Measurements from ENCODE around the gene RALGDS.

The RALGDS gene

DNA sequence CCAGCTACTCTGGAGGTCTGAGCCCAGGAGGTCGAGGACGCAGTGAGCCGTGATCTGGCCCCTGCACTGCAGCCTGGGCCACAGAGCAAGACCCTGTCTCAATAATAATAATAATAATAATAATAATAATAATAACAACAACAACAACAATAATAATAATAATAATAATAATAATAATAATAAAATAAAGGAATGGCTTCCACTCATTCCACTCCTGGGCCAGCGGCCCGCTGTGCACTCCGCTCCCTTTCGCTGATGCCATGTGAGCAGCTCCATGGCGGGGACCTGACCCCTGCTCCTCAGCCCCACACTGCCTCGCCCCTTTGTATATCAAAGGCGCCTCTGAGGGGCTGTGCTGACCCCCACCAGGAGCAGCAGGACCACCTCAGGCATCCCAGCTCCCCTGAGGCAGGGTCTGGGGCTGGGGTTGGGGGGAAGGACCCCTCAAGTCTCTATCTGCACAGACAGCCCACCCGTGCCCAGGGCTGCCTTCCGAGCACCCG lies 22.6 kb upstream of the RALGDS start:
- Mint-ChIP-seq H3K9me3 (no peaks in the 10 kb centered on the region), H3K4me1 (peaks cover 62% of the 10 kb centered on the region), H3K27ac (peak overlapping the region; percentile 56), H3K27me3 (no peaks in the 10 kb centered on the region), H3K4me3 (peak overlapping the region; percentile 74), H3K36me3 (no peaks in the 10 kb centered on the region)

DNA sequence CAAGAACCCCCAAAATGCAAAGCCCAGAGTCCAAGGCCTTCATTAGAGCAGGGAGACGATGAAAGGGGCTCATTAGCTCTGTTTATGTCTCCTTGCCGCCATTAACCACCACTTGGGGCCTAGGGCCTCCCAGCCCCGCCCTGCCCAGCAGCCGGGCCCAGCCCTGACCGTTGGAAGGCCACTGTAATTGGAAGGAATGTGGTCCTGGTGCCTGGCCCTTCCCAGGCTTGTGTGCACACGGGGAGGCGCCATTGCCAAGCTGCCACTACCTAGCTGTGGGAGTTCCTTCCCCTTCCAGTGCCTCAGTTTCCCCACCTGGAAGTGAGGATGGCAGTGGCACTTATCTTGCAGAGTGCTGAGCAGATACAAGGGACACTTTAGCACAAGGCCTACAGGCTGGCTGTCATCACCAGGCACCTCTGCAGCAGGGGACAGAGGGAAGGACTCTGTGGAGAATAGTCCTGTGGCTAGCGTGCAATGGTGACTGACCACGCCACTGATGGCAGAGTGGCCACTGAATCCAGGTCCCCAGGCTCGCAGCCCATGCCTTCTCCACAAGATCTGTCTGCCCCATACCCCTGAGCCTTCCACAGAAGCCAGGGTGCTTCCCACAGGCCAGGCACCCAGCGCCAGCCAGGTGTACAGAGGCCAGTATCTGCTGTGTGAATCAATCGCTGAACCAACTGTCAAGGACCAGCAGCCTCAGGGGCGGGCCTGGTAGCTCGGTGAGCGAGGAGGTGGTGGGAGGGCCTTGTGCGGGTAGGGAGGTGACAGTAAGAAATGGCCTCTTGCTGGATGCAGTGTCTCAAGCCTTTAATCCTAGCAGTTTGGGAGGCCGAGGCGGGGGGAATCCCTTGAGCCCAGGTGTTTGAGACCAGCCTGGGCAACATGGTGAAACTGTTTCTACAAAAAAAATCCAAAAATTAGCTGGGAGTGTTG lies 21.9 kb upstream of the RALGDS start:
- H3K27ac Mint-ChIP-seq, result peak overlapping the region; percentile 46
- peak overlapping the region; percentile 30 for H3K4me3 Mint-ChIP-seq
- no peaks in the 10 kb centered on the region for H3K36me3 Mint-ChIP-seq
- H3K4me1 Mint-ChIP-seq, result peaks cover 66% of the 10 kb centered on the region
- H3K9me3 Mint-ChIP-seq, result no peaks in the 10 kb centered on the region
- no peaks in the 10 kb centered on the region for H3K27me3 Mint-ChIP-seq

DNA sequence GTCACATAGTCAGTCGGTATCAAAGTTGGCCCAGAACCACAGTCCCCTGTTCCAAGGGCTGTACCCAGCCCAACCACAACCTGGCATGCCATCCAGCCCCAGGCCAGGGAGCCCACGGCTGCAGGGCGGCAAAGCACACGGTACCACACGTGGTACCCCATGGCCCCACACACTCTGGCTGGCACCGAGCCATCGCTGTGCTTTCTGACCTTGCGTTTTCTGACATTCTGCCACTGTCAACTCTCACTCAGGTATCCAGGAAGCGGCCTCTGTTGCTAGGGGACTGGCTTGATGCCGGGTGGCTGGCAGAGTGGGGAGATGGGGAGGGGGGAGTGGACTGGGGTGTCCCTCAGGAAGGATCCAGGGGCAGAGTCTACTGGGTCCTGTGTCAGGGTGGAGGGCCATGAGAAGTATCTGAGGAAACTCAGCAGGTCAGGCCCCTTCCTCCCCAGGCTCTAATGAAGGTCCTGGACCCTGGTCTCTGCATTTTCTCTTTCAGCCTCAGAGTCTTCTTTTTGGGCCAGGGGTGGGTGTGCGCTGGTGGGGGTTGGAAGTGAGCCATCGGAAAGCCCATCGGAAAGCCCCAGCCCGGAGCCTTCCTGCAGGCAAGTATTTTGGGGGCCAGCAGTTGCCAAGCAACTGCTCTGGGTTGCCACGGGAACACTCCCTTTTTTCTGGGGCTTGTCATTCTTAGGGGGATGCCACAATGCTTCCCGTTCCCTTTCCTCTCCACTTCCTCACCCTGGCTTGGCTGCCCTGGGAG lies 21.0 kb upstream of the RALGDS start:
- H3K36me3 Mint-ChIP-seq, result no peaks in the 10 kb centered on the region
- no peaks in the 10 kb centered on the region for H3K9me3 Mint-ChIP-seq
- H3K27me3 Mint-ChIP-seq, result no peaks in the 10 kb centered on the region
- peaks cover 62% of the 10 kb centered on the region for H3K4me1 Mint-ChIP-seq
- H3K4me3 Mint-ChIP-seq, result peak overlapping the region; percentile 42
- H3K27ac Mint-ChIP-seq, result peak overlapping the region; percentile 46

DNA sequence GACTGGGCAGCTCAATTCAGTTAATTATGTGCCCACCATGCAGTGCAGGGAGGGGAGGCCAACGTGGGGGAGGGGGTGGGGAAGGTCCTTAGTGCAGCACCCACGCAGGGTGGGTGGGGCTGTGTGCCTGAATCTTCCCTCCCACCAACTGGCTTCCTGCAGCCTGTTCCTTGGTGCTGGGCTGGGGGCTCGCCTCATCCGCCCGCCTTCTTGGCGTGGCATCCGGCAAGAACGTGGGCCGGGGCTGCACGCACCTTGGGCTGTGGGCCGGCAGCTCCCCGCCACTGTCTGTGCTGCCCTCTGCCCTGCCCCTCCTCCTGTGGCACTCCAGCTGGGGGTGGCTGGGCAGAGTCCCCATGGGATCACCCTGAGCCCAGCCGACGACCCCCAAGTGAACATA lies 19.6 kb upstream of the RALGDS start:
- Mint-ChIP-seq H3K27me3 (no peaks in the 10 kb centered on the region), H3K4me3 (no peak overlapping the region), H3K4me1 (peaks cover 61% of the 10 kb centered on the region), H3K27ac (no peak overlapping the region), H3K36me3 (no peaks in the 10 kb centered on the region), H3K9me3 (no peaks in the 10 kb centered on the region)

DNA sequence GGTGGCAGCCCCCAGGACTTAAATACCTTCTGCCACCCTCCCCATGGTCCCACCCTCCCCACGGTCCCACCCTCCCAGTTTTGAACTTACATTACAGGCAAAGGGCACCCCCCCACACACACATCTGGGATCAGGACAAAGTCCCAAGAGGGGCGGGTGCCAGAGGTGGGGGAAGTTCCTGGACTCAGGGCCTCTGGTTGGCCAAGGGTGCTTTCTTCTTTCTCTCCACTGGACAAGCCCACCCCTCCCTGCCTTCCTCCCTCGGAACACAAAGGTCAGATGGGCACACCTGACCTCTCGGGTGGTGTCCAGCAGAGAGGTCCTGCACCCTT lies 19.1 kb upstream of the RALGDS start:
- Mint-ChIP-seq H3K4me3 (no peak overlapping the region), H3K27ac (no peak overlapping the region), H3K9me3 (no peaks in the 10 kb centered on the region), H3K36me3 (no peaks in the 10 kb centered on the region), H3K27me3 (no peaks in the 10 kb centered on the region), H3K4me1 (peaks cover 59% of the 10 kb centered on the region)

DNA sequence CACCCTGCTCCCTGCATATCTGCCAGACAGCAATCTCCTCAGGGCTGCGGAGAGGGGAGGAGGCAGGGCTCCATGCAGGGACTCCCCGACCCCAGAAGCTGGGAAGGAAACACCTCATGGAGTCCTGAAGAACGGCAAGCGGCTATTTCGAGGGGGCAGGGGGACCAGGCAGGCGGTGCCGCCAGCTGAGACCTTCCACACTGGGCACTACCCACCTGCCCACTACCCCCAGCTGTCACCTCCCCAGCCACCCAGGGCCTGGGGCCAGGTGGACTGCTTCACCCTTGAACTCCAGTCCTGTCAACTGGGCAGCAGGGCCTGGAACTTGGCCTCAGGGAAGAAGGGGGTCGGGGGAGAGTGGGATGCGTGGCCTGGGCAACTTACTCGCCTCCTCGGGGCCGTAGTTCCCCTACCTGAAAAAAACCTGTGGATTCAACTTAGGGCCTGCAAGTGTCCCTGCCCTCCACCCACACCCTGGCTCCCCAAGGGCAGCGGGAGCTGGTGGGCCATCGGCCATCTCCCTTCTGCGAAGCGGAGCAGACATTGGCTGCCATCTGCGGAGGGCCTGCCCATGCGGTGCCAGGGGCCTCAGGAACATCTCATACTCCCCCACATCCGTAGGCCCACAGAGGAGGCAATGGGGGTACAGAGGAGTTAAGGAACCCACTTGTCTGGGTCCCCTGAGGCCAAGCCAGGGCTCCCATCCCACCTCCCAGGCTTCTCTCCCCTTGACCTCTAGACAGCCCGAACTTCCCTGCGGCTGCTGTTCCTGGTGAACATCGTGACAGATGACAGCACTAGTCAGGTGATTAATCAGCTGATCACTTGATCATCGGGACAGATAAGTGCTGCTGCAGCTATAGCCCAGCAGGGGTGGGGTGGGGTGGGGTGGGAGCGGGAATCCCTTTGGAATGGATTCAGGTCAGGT lies 18.5 kb upstream of the RALGDS start:
- no peaks in the 10 kb centered on the region for H3K9me3 Mint-ChIP-seq
- H3K27me3 Mint-ChIP-seq, result no peaks in the 10 kb centered on the region
- no peaks in the 10 kb centered on the region for H3K36me3 Mint-ChIP-seq
- no peak overlapping the region for H3K4me3 Mint-ChIP-seq
- H3K4me1 Mint-ChIP-seq, result peaks cover 58% of the 10 kb centered on the region
- H3K27ac Mint-ChIP-seq, result no peak overlapping the region

DNA sequence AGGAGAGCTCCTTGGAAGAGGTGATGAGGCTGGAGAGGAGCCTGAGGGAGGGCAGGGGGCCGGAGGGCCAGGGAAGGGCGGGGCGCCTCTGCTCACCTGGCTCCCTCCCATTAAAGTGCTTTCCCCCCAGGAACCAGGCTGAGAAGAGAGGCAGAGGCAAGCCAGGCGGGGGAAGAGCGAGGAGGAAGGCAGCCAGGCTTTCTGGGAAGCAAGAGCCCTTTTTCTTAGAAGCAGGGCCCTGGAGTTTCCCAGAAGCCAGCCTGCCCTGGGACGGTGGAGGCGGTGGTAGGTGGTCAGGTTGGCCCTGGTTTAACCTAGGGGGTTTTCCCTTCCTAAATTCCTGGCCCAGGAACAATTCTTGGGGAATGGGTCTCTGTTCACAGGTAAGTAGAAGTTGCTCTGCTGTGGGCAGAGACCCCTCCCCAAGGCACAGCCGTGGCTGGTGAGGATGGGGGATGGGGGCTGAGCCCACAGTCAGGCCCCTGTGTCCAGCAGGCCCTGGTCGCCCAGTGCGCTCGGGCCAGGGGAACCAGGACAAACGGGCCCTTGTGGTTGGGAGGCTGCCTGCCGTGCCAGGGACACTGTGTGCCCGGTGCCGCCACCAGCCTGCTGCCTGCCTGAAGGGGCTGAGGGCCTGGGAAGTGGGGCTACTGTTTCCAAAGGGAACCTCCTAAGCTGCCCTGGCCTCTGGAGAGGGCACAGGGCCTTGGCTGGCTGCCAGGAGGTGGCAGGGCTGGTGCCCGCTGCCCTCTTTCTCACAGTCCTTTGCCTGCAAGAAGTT lies 16.6 kb upstream of the RALGDS start:
- peak overlapping the region; percentile 86 for H3K27ac Mint-ChIP-seq
- H3K9me3 Mint-ChIP-seq, result no peaks in the 10 kb centered on the region
- peaks cover 59% of the 10 kb centered on the region for H3K4me1 Mint-ChIP-seq
- no peaks in the 10 kb centered on the region for H3K36me3 Mint-ChIP-seq
- no peak overlapping the region for H3K4me3 Mint-ChIP-seq
- H3K27me3 Mint-ChIP-seq, result no peaks in the 10 kb centered on the region

DNA sequence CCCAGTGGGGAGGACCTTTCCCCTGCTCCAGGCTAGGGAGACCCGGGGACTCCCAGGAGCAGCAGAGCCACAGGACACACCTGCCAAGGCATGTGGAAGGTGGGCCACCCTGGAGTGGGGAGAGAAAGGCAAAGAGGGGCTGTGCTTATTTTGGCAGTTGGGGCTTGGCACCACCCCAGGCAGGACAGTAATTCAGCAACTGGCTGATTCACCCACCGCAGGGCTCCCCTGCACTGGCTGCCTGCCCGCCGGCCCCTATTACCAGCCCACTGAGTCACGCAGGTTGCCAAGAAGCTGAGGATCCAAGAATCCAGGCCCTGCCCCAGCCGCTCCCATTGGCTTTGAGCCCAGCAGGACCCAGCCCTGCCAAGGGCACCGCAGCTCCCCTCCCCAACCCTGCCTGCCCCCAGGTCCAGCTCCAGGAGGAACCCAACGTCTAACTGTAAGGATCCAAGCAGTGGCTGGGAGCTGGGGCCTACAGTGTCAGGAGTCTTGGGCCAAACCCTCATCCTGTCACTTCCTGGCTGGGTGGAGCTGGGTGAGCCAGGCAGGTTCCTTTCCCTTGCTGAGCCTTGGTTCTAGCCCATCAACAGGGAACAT lies 14.2 kb upstream of the RALGDS start:
- Mint-ChIP-seq H3K4me3 (no peak overlapping the region), H3K27ac (peak overlapping the region; percentile 100), H3K4me1 (peaks cover 63% of the 10 kb centered on the region), H3K9me3 (no peaks in the 10 kb centered on the region), H3K27me3 (no peaks in the 10 kb centered on the region), H3K36me3 (no peaks in the 10 kb centered on the region)

DNA sequence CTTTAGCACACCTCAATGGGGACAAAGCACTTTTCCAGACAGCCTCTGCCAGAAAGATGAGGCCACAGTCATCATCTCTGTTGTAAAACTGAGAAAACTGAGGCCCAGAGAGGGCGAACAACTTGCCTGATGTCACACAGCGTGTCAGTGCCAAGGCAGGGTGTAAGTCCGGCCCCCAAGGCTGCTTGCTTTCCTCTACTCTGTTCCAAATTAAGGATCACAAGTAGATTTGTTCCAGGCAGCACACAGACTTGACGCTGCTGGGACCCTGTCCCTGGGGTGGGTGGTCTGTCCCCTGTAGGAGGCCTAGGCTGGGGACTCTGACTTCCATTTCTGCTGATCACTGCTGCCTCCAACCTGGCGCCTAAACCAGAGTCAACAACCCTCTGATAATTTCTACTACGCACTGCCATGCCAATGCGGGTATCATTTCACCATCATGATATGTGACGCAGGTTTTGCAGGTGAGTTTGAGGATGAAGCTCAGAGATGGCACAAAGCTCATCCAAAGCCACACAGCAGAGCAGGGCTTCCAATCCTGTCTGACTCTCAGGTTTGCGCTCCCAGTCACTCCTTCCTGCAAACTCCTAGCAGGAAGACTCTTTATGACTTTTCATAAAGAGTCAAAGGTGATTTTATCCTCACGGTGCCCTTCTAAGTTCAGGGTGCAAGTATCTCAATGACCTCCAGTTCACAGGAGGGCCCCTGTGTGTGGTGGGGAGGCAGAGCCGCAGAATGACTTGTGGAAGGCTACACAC lies 13.5 kb upstream of the RALGDS start:
- Mint-ChIP-seq H3K27ac (peak overlapping the region; percentile 100), H3K36me3 (no peaks in the 10 kb centered on the region), H3K9me3 (no peaks in the 10 kb centered on the region), H3K4me1 (peaks cover 65% of the 10 kb centered on the region), H3K27me3 (no peaks in the 10 kb centered on the region), H3K4me3 (peak overlapping the region; percentile 74)

DNA sequence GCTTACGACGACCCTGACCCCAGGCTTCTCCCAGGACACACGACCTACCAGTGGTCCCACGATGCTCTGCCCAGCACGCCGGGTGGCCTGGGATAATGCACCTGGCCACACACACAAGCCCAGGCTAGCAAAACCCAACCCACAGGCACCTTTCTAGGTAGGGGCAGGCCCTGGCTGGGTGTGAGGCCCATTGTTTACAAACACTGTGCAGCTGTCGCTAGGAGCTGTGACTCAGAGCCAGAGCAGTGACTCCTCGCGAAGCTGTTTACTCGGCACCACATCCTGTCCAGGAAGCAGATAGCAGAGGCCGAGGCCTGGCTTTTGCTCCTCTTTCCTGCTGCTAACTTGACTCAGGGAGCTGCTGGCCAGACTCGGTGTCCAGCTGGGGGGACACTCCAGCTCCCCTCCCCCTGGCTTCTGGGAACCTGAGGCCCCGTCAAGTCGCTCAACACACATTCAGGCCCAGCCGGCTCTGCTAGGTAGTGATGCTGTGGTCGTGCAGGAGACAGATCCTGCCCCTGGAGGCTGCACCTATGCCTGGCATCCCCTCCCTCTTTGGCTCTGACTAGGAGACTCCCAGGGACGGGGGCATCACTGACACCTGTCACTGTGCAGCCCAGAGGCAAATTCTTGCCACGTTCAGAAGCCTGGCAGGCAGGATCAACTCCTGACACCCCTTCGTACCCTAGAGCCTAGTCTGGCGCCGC lies 12.8 kb upstream of the RALGDS start:
- peaks cover 69% of the 10 kb centered on the region for H3K4me1 Mint-ChIP-seq
- H3K36me3 Mint-ChIP-seq, result no peaks in the 10 kb centered on the region
- peak overlapping the region; percentile 74 for H3K4me3 Mint-ChIP-seq
- H3K27ac Mint-ChIP-seq, result peak overlapping the region; percentile 100
- no peaks in the 10 kb centered on the region for H3K9me3 Mint-ChIP-seq
- no peaks in the 10 kb centered on the region for H3K27me3 Mint-ChIP-seq

DNA sequence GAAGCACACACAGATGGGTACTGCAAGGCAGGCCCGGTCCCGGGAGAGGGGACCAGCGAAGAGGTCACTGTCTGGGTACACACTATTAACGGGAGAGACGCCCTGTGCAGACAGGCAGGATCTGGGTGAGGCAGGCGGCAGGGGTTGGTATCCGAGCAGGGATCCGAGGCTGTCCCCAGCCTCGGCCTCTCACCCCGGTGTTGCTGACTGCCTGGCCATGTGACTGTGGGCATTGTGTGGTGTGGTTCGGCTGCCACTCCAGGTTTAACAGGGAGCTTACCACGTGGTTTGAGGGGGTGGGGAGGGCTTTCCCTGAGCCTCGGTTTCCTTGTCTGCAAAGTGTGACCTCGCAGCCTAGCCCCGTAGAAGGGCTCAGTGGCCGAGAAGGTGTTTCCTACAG lies 11.1 kb upstream of the RALGDS start:
- Mint-ChIP-seq H3K4me1 (peaks cover 70% of the 10 kb centered on the region), H3K36me3 (no peaks in the 10 kb centered on the region), H3K4me3 (peak overlapping the region; percentile 36), H3K27ac (peak overlapping the region; percentile 52), H3K9me3 (no peaks in the 10 kb centered on the region), H3K27me3 (no peaks in the 10 kb centered on the region)

DNA sequence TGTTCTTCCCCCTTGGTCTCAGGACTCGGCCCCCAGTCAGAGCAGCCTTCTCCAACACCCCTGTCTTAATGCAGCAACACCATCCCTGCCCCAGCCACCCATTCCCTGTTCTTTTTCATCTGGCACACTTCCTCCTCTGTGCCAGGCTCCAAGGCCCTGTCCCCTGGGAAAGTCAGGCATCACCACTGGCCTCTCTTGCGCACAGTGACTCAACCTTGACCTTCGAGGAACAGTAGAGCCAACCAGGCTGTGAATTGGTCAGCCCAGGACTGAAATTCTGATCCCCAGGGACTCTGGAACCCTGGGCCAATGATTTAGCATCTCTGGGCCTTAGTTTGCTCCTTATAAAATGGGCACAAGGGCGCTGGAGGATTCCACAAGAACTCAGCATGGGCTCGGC lies 10.5 kb upstream of the RALGDS start:
- H3K27me3 Mint-ChIP-seq, result no peaks in the 10 kb centered on the region
- H3K36me3 Mint-ChIP-seq, result no peaks in the 10 kb centered on the region
- H3K4me1 Mint-ChIP-seq, result peaks cover 73% of the 10 kb centered on the region

DNA sequence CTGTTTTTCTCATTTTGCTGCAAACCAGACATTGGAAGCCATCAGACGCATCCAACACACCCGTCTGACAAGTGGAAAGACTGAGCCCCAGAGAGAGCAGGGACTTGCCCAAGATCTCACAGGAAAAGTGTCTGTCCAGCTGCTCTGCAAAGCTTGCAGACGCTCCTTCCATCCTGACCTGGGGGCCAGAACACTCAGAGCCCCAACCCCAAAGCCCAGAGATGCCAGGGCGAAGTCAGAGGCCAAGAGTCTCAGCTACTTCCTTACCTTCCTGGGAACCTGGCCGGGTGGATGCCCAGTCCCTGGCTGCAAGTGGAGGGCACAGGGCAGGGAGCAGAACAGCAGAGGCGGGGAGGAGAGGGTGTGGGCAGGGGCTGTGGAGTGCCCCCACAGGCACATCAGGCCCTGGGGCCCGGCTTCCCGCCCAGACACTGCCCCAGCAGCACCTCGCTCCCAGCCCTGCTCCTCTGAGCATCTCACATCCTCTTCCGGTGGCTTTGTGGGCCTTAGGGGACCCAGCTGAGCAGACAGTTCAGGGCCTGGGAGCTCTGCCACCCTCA lies 9.7 kb upstream of the RALGDS start:
- Mint-ChIP-seq H3K4me3 (peak overlapping the region; percentile 81), H3K9me3 (no peaks in the 10 kb centered on the region), H3K27ac (peak overlapping the region; percentile 86), H3K36me3 (no peaks in the 10 kb centered on the region), H3K27me3 (no peaks in the 10 kb centered on the region), H3K4me1 (peaks cover 74% of the 10 kb centered on the region)

More for the DNA sequence above, 10.5 kb upstream of the RALGDS start:
- Mint-ChIP-seq H3K4me3 (peak overlapping the region; percentile 58), H3K27ac (peak overlapping the region; percentile 90), H3K9me3 (no peaks in the 10 kb centered on the region)

All from activated naive CD4-positive, alpha-beta T cell treated with anti-CD3 and anti-CD28 coated beads, Interleukin-2, amount 50 U/mL, for 24 hours (primary cell).